Activated CD8-positive, alpha-beta memory T cell treated with anti-CD3 and anti-CD28 coated beads for 48 hours (primary cell): ENCODE data around the gene TRIM29.
A peak's percentile ranks its signal among the peaks of the same experiment; 100 is the strongest.

Experiments used
- DNase-seq, 3 experiments: peaks; one replicate each; pipeline ENCODE4 v3.0.0-alpha.2; 2020; ENCODE audit warnings: low read depth in 2 of 3, low spot score in 2 of 3

The TRIM29 gene

GRCh38 chr11:120122924-120123683 lies 14.8 kb downstream of the TRIM29 start:
- DNase-seq = no peak

DNA sequence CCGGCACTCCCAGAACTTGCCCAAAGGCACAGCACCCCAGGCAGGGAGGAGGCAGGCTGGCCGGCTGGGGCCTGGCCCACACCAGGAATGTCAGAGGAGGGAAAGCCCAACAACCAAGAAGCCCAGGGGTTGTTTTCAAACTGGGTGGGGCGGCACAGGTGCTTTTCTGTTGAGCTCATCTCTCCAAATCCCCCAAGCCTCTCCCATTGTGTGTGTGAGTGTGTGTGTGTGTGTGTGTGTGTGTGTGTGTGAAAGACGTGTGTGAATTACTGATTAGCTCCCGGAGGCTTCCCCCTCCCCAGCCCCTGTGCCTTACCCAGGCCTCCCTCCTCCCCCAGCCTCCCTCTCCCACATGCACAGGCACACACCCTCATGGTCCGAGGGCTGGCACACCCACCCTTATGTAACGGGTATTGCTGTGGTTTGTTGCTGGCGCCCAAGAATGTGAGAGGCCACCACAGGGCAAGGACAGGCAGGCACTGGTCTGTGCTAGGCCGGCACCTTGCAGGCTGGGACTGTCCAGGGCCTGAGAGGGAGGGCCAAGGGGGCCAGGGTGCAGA lies 15.9 kb downstream of the TRIM29 start:
- no peak for DNase-seq

DNA sequence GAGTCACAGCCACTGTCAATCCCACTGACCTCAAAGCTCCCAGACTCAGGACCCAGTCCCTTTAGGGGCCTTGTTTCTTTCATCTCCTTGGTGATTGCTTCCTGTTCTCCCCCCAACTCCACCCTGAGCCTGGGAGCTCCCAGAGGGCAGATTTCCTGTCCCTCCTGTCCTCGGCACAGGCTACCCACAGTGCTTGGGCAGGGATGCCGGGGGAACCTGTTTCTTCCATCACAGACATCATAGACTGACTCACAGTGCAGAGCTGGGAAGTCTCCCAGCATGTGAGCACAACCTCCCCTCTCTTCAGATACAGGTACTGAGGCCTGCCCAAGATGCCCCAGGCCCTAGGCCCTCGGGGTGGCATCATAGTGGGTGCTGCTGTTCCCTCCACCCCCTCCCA lies 16.6 kb downstream of the TRIM29 start:
- DNase-seq = no peak

- no peak for DNase-seq
Measured at GRCh38 chr11:120120805-120121335, 17.0 kb downstream of the TRIM29 start.

GRCh38 chr11:120119121-120119520 lies 18.8 kb downstream of the TRIM29 start:
- no peak for DNase-seq

- no peak for DNase-seq
Measured at GRCh38 chr11:120117991-120118390, 19.9 kb downstream of the TRIM29 start.

DNA sequence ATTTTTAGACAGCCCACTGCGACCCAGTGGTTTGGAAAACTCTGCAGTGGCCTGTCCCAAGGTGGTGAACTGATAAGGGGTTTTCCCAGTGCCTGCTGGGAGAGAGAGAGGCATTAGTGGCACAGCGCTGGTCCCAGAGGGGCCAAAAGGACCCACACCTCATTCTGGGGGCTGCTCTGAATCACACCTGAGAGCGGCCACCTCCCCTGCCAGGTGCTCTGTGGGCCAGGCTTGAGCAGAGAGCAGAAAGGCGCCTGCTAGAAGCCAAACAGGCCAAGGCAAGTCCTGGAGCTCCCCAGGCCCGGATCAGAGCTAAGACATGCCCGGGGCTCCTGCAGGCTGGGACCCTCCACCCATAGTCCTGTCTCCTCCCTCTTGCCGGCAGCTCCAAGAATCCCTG lies 20.9 kb downstream of the TRIM29 start:
- DNase-seq = no peak

- DNase-seq = no peak
Measured at GRCh38 chr11:120115272-120116000, 22.5 kb downstream of the TRIM29 start.

GRCh38 chr11:120112174-120112796 lies 25.6 kb downstream of the TRIM29 start:
- DNase-seq = no peak

DNA sequence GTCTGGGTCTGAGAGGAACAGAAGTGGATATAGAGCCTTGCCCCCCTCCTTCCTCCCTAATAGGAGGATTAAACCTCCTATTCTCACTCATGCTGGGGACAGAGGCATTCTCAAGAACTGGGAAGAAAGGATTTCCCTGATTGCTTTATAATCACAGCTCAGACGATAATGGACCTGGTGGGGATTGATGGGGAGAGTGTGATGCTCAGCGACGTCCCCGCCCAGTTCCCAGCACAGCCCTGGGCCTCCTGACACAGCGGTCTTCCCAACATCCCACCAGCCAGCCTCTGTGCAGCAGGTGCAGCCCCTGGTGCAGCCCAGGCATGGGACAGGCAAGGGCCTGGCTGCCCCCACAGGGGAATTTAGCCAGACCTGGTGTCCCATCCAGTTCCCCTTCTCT lies 28.4 kb downstream of the TRIM29 start:
- DNase-seq = no peak

DNA sequence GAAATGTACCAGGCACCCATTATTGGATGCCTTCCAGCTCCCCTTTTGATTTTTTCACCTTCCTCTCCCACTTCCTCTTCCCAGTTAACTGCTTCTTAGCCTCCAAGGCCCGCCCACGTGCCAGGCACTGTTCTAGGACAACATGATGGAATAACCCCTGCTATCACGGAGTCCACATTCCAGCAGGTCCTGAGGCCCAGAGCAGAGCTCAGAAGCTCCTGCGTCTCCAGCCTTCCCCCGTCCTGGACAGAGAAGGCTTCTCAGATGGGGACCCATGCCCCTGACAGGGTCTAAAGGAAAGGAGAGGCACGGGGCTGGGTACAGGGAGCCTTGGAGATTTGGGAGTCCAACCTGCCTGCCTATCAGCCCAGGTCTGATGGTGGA lies 29.1 kb downstream of the TRIM29 start:
- no peak for DNase-seq

GRCh38 chr11:120108154-120108784 lies 29.6 kb downstream of the TRIM29 start:
- DNase-seq = peak; percentile 26 to 40 (median 37)

GRCh38 chr11:120107692-120108091 lies 30.2 kb downstream of the TRIM29 start:
- DNase-seq = no peak

DNA sequence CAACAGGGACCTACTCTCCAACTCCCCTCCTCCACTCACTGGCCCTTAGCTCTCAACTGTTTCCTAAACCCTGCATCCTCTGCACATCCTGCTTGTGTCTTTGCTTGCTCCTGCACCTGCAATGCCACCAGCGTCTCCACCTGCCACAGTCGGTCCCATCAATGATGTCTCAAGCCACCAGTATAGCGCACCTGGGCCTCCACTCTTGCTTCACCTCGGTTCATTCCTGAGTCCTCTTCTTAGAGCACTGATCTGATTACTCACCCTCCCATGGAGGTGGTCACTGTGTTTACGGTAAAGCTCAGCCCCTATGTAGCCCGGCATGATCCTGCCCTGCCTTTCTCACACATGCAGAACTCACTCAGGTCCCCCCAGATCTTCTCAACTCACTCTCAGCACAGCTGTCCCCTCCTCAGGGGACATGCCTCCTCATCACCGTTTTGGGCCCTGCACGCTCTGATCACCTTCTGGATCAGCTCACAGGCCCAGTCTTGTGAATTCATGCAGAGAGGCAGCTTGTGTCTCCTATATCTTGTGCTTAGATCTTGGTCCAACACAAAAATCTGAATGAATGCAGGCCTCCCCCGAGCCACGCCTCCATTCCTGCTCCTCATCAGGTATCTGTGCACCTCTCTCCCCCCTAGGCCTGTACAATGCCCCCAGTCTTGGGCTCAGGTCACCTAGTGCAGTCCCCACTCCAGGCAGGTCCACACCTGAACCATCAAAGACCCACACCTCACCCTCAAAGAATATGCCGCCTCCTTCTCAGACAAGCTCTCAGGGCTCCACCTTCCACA lies 31.4 kb downstream of the TRIM29 start:
- DNase-seq = no peak

DNA sequence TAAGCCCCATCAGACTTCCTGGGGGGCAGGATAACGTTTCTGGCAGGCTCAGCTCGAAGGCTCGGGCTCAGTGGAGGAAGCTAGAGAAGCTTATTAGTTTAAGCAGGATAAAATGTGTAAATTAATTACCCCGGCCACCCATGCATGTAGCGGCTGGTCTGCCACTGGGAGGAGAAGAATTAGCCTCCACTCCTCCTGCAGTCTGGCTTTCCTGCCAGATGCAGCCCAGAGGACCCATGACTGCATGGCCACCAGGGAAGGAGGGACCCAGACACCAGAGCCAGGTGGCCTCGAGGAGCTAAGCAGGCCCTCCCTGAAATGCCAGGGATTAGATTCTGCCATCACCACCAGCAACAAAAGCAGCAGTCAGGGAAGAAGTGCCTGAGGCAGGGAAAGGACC lies 32.3 kb downstream of the TRIM29 start:
- DNase-seq = no peak

DNA sequence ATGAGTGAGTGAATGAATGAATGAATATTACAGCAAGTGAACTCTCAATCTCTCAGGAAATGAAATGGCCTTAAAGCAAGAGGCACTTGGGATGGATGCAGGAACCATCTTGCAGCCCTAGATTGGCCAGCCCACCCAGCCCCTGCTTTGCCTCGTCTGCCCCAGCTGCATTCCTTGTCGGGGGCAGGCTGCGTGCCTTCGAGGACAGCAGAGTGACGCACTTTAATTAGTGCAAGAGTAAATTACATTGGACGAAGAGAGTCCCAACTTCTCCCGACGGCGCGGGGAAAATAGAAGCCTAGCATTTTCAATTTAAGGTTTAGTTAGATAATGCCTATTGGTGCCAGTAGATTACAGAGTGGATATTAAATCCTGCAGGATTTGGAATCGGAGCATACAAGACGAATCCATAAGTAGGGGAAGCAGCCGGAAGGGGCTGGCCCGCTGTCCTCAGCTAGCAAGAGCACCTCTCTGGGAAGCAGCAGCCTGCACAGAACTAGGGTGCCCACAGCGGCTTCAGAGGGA lies 33.8 kb downstream of the TRIM29 start:
- DNase-seq = no peak

GRCh38 chr11:120102864-120103122 lies 35.1 kb downstream of the TRIM29 start:
- DNase-seq = no peak

DNA sequence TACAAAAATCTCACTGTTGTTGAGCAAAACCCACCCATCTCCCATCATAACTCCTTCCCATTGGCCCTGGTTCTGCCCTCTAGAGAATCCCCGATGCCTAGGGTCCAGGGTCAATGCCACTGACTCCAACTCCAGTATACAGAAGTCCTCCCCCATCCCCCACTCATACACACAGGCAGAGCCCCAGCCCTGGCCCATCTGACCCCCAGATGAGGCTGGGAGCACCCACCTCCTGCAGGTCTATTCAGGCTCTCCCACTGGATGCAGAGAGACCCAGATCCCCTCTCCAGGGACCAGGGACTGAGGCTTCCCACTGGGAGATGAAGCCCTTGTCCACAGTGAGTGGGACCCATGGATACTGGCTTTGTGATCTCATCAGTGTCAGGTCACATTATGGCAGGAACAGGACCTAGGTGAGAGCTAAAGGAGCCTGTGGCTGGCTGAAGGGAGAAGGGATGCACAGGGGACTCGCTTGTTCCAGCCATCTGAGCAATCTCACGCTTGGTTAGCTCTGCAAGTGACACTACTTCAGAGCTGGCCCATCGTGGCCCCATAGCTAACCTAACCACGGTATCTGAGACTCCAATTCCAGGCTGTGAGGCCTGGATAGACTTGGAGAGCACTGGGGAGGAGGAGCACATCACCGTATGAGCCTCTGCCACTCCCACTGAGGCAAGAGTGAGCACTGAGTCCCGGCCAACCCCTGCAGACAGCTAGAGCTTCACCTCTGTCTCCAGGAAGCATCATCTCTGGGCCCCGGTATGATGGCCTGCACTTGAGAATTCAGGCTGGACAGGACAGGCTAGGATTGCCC lies 35.7 kb downstream of the TRIM29 start:
- no peak for DNase-seq

- no peak for DNase-seq
Measured at GRCh38 chr11:120098503-120099020, 39.4 kb downstream of the TRIM29 start.
